Activated naive CD4-positive, alpha-beta T cell (primary cell): ENCODE data around the gene DNM1.

ENCODE experiments used
- DNase-seq, 4 experiments: peaks; one replicate each; lab custom pipeline; 2025; lab: John Stamatoyannopoulos, UW

Gene DNM1

DNA sequence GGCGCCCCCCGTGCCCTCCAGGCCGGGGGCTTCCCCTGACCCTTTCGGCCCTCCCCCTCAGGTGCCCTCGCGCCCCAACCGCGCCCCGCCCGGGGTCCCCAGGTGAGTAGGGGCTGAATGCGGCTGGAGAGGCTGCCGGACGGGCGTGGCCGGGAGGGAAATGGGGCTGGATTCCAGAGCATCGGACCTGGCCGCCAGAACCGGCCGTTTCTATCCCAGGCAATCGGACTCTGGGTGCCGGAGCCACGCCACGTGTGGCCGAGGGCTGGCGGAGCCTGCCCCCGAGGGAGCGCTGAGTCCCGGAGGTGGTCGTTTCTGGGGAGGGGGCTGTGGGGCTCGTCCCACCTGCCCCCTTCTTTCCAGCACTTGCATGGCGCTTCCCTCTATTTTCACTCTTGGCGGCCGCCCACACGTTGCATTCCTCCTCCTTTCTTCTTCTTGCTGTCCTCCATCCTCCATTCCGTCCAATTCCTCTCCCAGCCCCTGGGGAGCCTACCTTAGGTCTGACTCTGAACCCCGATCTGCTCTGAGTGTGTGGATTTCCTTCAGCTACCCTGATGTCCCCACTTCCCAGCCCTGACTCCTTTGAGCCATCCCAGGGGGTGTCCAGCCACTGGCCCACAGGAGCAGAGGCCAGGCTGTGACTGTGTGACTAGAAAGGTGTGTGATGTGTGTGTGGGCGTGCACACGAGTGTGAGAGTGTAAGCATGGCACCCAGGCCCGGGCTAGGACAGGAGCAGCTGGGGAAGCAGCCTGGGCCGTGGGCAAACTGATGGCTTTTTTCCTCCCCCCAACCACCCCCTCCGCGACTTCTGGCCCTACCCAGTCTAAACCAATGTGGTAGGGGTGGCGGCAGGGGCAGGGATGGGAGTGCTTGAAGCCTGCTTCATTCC, 47.9 kb downstream of the DNM1 start:
- no peak for DNase-seq

DNA sequence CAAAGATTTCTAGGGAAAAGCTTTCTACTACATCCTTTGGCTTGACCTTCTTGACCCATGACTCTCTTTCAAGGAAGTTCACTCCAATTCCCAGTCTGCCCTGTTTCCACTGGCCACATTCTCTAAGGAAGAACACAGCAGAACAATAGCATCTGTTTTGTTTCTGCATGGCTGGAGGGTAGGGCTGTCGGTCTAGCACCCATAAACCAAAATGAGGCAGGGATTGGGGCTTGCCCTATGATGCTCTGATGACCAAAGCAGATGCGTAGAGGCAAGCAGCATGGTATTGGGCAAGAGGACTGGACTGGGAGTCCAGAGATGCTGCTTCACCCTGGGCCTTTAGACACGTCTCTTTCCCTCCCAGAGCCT, 48.5 kb downstream of the DNM1 start:
- no peak for DNase-seq

DNA sequence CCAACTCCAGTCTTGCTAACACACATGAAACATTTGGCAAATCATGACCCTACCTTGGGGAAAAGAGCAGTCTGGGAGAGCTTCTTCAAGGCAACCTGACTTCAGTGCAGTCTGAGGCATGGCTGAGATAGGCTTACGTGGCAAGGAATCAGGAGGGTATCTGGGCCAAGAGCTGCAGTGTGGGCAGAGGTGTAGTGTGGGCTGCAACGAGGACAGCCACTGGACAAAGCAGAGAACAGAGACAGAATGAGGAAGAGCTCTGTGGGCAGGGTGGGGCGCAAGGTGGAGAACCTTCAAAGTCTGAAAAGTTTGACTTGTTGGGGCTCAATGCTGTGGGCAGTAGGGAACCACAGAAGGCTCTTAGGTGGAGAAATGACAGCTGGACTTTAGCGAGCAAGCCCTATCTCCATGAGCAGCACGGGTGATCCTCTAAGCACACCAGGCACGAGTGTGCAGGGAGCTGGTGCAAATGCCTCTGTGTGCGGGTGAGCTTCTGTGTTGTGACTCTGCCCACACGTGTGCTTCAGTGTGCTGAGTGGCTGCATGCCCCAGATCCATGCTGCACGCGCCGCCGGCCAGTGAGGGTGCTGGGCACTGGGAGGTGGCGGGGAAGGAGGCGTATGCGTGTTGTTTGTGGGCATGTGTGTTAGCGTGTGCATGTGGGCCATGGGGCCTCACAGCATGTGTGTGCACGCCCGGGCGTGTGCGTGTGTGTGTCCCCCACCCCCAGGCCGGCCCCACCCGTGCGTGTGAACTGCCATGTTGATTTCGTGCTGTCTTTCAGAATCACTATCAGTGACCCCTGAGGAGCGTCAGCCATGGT, 49.3 kb downstream of the DNM1 start:
- DNase-seq = no peak

DNA sequence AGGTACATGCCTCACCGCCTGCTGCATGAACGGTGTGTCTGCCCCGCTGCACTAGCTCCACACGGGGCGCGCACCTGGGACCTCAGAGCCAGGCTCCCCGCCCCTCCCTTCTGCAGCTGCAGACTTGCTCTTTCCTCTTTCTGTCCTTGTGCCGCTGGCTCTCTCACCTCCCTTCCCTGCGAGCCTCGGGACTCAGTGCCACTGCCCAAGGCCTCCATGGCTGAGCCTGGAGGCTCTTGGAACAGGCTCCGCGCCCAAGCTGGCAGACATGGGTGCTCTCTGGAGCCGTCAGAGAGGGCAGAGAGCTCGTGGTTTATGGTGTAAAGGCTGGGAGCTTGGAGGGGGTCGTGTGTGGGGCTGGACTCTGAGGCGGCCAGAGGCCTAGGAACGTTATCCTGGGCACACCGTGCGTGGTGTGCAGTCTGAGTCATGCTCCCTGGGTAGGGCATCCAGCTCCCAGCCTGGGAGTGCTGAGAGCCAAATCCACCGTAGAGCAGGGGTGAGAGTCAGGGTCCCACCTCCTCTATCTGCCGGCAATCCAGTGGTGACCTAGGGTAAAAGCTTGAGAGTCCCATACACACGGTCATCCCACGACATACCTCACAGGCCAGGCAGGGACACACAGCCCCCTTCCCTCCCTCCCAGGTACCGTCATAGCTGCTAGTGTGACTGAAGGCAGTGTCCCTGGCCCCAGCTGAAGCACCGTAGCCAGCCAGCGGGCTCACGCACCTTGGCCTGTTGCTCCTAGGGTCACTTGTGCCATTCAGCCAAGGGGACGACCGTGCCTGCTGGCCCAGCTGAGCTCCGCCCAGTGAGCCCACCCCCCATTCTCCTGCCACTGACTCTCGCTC, 50.2 kb downstream of the DNM1 start:
- no peak for DNase-seq

DNA sequence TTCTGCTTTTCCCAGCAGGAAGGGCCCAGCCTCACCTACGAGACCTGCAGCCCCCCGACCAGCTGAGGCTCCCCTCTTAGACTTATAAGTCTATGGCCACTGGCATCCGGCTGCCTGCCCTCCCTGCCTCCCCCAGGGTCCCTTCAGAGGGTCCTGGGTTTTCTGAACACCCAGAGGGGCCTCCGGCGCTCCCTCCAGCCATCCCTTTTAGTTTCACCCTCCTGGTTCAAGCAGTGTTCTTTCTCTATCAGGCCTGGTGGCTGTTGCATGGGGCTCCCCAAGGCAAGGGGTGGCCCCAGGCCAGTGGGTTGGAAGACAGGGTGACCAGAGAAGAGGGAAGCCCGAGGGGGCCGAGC, 50.8 kb downstream of the DNM1 start:
- DNase-seq = no peak

DNA sequence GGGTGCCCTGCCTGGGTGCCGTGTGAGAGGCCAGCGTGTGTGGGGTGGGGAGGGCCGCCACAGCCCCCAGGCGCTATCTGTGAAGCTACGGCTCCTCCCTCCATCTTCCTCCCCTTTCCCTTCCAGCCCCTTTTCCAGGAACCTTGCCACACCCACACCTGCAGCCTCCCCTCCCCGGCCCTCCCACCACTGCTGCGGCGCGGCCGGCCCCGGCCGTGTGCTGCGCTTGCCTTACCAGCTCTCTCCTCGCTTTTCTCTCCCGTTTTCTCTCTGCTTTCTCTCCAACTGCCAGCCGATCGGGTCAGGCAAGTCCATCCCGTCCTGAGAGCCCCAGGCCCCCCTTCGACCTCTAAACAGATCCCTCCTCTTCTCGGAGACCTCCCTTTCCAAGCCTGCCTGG, 51.2 kb downstream of the DNM1 start:
- no peak for DNase-seq

DNA sequence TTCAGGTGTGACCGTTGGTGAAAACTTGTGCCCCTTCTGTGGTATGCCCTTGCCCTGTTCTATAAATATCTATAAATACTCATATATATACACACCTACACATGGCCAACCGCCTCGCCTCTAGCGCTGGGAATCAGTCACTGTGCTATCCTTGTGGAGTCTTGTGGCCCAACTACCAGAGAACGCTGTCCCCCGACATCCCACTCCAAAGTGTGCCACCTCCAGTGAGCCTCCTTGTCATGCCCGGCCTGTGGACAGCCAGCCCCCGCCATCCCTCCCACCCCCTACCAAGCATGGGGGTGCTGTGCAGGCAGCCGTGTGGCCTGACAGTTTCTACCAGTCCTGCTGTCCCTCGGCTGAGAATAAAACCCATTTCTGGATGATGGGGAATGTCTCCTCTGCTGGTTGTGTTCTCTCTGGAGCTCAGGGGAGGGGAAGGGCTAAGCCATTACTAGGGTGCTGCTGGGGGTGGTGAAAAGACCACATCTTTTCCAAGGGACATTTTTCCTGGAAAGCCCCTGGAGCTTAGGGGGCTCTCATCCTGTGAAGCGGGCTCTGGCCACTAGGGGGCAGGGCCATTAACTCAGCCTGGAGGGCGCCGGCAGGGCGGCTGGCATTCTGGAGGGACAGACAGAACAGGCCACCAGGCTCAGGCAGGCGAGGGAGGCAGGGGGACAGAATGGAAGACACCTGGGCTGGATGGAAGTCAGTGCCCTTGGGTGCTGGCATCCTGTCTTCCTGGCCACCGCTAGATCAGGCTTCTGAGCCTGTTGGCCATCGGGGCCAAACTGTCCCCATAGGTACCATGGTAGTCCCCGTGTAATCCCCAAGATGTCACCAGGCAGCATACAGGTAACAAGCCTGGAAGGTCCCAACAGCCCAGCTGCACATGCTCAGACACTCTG, 51.9 kb downstream of the DNM1 start:
- DNase-seq = peak in 3 of 4 experiments; percentile 19 to 45 (median 24)

DNA sequence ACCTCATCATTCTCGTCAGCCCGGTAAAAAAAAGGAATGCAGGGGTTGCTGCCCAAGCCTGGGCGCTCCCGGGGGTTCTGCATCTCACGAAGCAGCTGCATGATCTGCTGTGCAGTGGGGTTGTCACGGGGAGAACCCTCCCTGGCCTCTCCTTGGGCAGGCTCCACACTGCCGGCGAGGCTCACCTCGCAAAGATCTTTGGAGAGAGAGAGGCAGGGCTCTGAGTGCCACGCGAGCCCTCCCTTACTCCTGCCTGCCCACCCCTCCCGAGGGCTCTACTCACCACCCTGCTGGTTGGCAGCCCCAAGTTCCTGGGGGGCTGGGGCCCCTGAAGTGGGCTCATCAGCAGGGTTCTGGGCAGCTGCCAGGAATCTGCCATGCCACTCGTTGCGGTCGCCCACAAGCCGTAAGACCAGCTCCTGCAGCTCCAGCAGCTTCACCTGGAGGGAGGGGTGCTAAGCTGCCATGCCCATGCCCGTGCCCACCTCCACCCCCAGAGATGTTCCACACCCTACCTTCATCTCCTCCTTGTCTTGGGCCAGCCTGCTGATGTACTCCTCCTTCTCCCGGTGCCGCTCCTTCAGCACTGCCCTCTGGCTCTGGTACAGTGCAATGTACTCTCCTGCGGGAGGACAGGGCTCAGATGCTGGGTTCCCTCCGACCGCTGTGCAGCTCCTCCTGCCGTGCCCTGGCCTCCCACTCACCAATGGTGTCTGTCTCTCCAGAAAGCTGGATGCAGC, 54.1 kb downstream of the DNM1 start:
- DNase-seq = no peak

- DNase-seq = no peak
Measured at GRCh38 chr9:128257907-128258306, 54.7 kb downstream of the DNM1 start.

DNA sequence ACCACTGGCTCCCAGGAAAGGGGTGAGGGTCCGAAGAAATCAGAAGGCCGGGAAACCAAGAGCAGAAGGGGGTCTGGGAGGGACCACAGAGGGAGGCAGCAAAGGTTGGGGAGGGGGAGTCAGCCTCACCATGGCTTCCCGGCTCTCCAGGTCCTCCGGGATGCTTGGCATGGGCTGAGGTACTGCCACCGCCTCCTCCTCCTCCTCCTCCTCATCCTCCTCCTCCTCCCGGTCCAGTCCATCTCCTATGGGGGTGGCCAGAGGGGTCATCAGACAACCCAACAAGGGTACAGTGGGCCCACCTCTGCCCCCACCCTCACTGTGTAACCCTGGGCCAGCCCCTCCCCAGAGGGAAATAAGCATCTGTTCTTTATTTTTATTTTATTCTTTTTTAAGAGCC, 55.1 kb downstream of the DNM1 start:
- no peak for DNase-seq

GRCh38 chr9:128259156-128259555, 56.0 kb downstream of the DNM1 start:
- no peak for DNase-seq

DNA sequence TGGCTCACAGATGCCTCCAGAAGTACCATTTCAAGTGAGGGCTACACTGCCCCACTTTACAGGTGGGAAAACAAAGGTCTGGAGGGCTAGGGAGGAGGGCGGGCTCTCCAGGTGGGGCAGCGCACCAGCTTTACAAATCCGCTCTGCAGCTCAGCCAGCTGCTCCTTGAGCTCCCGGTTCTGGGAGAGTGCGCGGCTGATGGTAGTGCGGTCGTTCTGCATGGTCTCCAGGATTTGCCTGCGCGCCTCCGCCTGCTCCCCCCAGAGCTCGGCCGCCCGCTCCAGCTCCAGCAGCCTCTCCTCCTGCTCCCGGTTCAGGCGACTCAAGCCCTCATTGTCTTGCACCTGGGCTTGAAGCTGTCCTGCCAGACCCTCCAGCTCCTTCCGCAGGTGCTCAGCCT, 57.2 kb downstream of the DNM1 start:
- DNase-seq = no peak

- DNase-seq = no peak
Measured at GRCh38 chr9:128262687-128263086, 59.5 kb downstream of the DNM1 start.

DNA sequence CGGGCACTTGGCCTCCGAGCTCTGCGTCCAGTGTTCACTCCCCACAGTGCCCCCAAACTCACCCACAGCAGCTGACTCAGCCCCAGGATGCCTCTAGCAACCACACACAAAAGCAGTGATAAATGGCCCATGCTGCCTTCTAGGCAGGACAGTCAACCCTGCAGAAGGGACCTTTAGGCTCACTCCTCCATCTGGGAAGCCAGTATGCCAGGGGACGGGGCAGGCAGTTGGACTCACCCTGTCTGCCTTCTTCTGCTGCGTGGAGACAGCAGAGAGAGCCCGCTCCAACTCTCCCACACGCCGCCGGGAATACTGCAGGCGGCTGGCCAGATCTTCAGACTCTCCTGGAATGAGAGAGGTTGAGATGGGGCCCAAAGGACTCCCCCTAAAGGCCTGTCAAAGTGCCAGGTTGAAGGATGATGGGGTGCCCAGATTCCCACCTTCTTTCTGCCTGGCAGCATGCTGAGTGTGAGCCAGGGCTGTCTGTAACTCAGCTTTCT, 62.2 kb downstream of the DNM1 start:
- no peak for DNase-seq

GRCh38 chr9:128266868-128267590, 63.9 kb downstream of the DNM1 start:
- no peak for DNase-seq

DNA sequence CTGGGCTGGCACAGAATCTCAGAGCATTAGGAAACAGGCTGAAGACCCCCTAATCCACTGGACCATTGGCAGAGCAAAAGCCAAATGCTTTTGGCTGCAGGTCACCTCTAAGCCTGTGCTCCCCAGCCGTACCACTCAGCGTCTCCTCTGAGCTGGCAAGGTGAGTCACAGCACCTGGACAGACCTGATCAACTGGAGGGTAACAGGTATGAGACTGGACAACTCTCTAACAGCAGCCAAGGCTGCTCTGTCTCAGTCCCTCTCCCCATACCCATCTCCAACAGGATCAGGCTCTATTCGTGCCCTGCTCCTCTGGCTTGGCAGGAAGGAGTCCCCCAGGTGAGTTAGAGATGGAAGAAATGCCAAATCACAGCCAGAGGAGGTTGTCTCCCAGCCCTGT, 67.9 kb downstream of the DNM1 start:
- no peak for DNase-seq

GRCh38 chr9:128271512-128271911, 68.3 kb downstream of the DNM1 start:
- no peak for DNase-seq

DNA sequence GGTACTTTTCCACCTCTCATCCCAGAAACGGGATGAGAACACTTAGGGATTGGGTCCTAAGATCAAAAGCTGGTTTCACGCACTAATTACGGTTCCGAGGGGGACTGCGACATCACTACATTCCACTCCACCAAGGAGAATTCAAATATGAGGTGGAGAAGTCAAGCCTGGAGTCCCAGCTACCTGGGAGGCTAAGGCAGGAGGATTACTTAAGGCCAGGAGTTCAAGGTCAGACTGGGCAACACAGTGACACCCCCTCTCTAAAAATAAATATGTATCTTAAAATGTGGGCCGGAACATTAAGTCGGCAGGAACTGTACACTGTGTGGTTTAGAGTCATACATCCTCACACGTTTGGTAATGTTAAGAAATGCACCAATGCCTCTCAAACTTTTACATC, 71.1 kb downstream of the DNM1 start:
- DNase-seq = no peak

DNA sequence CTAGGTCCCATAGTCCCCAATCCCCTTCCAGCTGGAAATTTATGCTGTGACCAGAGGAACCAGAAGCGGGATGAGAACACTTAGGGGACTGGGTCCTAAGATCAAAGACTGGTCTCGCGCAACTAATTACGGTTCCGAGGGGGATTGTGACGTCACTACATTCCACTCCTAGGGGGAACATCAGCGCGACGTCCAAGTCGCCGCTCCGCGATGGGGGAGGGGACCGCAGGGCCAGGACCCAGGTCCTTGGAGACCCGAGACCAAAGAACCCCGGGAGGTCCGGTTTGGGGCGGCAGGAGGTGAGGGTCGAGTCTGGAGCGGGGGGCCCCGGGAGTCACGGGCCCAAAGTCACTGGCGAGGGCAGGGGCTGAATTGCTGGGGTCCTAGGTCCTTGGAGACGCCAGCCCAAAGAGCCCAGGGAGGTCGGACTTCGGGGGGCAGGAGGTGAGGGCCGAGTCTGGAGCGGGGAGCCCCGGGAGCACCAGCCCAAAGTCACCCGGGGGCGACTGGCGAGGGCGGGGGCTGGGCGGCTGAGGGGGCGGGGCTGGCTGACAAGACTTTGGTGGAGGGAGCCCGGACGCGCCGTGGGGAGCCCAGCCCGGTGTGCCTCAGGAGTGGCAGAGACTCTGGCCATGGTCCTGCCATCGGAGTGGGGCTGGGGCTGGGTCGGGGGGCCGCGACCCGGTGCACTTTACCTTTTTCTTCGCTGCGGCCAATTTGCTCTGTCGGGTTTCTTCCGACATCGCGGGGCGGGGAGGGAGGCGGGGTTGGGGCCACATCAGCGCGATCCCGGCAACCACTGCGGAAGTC, 72.2 kb downstream of the DNM1 start, which contains the start of gene GOLGA2:
TSS of gene GOLGA2 (minus strand) at position 810 of the 810 bp plus-strand sequence. CDS start at position 779, 31 bp downstream.
- DNase-seq = no peak
